GM19397 (cell line): ENCODE results near the gene TMEM98.
"Not testable (repeated sequence)": the region's sequence is repeated elsewhere in the genome, so short reads cannot be mapped to it uniquely, and the experiment has no call there.

Experiments
- ATAC-seq: cut with Tn5 transposase; IDR thresholded peaks from one replicate; pipeline ENCODE4 v1.9.1; 2021; ENCODE audit warnings: mild to moderate bottlenecking, moderate library complexity; ENCODE audit not compliant: unreplicated experiment

Gene TMEM98

GRCh38 chr17:32976605-32977004 is 48.7 kb downstream of the TMEM98 start:
- no peak for ATAC-seq

GRCh38 chr17:32980230-32980629 is 52.3 kb downstream of the TMEM98 start:
- no peak for ATAC-seq

- not testable (repeated sequence) for ATAC-seq
Measured at GRCh38 chr17:32981611-32982010, 53.7 kb downstream of the TMEM98 start.

GRCh38 chr17:32985050-32985756 is 57.2 kb downstream of the TMEM98 start:
- ATAC-seq, result no peak

GRCh38 chr17:32987453-32987805 is 59.5 kb downstream of the TMEM98 start:
- ATAC-seq, result not testable (repeated sequence)

- not testable (repeated sequence) for ATAC-seq
Measured at GRCh38 chr17:32987868-32988267, 59.9 kb downstream of the TMEM98 start.

- no peak for ATAC-seq
Measured at GRCh38 chr17:32988481-32989101, 60.6 kb downstream of the TMEM98 start.

GRCh38 chr17:32992321-32993033 is 64.5 kb downstream of the TMEM98 start:
- ATAC-seq, result no peak

GRCh38 chr17:32993977-32994376 is 66.0 kb downstream of the TMEM98 start:
- ATAC-seq, result no peak
